Activated gamma-delta T cell treated with Interleukin-2 at 50 U/mL for 16 hours (primary cell): ENCODE data around the gene METTL8.

ENCODE experiments used
- DNase-seq: peaks from one replicate; pipeline ENCODE4 v3.0.0-alpha.2; 2020

The METTL8 gene

DNA sequence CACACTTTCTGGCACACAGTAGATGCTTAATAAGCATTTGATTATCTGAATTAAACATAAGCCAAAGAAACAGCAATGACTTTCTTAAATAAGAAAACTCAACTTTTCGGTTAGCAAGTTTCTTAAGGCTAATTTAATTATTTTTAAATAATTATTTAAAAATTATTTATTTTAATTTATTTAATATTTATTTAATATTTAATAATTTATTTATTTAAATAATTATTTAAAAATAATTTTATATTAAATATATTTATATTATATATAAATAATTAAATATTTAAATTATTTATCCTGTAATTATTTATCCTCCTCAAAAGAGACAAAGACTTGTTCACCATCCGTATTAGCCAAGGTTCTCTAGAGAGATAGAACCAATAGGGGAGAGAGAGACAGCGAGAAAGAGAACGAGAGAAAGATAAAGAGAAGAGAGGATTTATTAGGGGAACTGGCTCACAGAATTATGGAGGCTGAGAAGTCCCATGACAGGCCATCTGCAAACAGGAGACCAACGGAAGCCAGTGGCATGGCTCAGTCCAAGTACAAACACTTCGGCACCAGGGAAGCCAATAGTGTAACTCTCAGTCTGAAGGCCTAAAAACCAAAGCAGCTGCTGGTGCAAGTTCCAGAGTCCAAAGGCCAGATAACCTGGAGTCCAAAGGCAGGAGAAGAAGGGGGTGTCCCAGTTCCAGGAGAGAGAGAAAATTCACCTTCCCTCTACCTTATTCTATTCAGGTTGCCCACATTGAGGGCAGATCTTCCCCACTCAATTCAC lies 125.3 kb downstream of the METTL8 start:
- DNase-seq: no peak

DNA sequence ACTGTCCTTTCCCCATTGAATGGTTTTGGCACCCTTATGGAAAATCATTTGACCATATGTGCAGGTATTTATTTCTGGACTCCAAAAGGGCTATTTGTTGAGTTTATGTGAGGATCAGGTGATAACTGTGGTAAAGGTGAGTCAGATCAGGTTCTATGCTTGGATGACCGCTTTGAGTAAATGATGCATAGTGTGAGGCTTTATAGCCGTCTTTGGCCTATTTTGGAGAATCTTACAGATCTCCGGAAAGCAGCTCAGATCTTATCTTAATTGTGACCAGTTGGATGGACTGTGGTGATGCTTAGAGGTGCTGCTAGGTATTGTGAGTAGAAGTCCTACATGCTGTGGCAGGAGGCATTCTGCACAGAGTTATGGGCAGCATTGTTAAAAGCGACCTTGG lies 126.2 kb downstream of the METTL8 start:
- no peak for DNase-seq

DNA sequence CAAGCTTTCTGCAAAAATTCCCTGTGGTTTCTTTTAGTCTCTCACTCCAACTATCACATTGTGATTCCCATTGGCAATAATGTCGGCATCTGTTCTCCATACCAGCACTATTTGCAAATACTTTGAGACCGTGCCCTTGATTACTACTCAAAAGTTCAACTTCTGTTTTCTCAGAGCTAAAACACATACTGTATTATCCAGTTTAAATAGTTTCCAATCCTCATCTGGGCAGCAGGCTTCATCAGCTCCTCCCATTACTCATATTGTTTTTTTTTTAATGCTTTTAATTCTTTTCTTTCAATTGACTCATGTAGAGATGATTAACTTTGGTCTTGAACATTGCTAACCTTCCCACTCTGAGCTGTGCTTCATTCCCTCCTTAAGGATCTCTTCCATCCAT lies 135.8 kb downstream of the METTL8 start:
- no peak for DNase-seq

DNA sequence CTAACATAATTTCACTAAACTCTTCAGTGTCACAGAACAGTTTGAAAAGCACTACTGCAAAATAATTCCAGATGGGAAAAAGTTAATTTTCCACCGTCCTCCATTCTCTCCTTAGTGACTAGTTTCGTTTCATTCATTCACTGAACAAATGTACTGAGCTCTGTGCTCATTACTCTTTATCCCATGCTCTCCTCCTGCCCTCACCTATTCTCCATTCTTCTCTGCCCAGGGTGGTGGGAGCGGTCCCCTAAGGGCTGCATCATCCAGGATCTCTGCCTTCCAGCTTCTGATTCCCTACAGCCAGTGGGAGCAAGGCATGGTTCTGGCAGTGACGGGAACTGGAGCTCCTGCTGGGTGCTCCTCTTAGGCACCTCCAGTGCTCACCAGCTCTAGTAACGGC lies 139.2 kb downstream of the METTL8 start:
- no peak for DNase-seq

DNA sequence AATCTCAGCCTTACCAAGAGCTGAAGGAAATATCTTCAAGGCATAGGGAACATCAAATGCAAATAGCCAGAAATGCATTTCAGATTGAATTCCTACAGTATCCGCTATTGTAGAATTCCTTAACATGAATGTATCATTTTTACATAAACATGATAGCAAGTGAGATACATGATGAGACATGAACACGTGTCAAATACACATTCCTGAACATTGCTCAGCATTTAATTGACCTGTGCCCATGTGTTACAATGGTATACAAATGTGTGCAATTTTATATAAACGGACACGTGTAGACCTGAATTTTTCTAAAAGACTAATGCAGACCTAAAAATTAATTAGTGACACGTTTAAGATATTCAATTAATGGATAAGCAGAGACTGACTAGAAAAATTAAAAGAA lies 140.1 kb downstream of the METTL8 start:
- no peak for DNase-seq

DNA sequence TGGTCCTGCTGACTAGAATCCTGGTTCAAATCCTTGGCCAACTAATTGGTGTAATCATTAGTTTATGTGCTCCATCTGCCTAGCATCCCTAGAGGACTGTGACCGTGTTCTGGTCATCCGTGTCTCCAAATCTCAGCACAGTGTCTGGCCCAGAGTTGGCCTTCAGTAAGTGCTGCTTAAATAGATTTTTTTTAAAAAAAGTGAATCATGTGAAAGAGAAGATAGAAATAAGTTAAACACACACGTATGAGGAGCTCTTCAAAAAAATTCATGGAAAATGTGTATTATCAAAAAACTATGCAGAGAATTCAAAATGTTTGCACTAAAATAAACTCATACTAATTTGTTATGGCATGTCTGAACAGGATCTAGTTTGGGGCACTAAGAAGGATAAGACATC lies 143.8 kb downstream of the METTL8 start:
- no peak for DNase-seq

DNA sequence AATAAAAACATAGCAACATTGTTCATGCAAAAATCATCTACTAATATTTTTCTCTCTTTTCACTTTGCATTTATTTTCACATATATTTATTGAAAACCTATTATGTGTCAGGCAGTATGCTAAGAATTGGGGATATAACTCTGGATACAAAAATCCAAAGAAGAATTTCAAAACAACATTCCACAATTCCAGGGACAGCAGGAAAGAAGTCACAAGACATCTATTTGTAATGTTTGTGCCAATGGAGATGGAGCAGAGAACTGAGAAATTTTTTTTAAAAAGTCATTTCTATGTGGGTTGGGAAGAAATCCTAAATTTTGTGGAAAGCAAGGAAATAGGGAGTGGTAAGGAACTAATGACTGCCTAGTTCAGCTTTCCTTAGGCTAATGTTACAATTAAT lies 144.5 kb downstream of the METTL8 start:
- no peak for DNase-seq

DNA sequence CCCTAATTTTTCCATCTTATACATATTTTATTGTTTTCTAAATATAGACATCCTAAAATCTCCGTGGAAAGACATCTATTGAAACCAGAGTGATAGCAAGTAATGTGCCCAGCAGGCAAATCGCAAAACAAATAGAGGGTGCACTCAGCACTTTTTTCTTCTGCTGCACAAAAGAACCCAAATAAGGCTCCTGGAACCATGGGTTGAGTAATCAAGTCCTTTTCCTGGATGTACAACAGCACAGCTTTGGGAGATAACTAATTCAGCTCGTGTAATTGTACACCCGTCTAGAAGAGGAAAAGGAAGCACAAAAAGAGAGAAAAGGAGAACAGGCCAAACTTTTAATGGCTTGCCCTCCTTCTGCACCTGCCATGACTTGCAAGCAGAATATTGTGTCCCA lies 146.2 kb downstream of the METTL8 start:
- no peak for DNase-seq

DNA sequence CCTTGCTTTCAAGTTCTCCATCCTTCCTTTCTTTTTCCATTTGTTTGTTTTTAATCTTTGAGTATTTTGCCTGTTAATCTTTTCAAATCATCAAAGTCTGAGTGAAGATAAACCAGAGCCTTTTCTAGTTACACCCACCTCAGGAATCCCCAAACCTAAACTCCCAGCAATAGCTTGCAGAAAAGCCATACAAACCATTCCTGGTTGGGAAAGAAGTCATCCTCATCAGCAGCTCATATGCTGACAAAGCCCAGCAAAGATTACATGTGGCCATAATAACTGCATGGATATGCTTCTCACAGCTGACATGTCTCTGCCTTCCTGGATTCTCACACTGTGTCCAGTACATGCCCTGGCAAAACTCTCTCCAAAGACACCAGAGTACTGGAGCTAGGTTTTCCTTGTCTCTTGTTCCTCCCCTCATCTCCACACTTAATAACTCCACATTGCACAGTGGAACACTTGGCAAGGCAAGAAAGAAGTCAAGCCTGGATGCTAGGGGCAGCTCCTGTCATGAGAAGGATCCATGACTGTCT lies 146.7 kb downstream of the METTL8 start:
- no peak for DNase-seq

DNA sequence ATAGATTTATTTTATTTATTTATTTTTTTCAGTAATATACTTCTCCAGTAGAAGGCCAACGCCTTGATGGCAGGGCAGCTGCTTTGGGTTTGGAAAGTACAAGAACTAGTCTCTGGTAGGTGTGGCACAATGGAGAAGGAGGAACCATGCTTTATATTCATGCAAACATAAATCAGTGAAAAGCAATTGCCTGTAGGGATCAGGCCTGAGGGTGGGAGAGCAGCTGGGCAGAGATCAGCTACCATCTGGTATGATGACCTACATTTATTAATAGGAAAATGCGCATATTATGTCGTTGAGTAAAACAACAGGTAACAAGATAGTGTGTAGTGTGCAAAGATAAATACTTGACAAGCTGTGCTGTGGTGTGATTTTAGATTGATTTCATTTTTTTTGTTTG lies 152.7 kb downstream of the METTL8 start:
- no peak for DNase-seq

DNA sequence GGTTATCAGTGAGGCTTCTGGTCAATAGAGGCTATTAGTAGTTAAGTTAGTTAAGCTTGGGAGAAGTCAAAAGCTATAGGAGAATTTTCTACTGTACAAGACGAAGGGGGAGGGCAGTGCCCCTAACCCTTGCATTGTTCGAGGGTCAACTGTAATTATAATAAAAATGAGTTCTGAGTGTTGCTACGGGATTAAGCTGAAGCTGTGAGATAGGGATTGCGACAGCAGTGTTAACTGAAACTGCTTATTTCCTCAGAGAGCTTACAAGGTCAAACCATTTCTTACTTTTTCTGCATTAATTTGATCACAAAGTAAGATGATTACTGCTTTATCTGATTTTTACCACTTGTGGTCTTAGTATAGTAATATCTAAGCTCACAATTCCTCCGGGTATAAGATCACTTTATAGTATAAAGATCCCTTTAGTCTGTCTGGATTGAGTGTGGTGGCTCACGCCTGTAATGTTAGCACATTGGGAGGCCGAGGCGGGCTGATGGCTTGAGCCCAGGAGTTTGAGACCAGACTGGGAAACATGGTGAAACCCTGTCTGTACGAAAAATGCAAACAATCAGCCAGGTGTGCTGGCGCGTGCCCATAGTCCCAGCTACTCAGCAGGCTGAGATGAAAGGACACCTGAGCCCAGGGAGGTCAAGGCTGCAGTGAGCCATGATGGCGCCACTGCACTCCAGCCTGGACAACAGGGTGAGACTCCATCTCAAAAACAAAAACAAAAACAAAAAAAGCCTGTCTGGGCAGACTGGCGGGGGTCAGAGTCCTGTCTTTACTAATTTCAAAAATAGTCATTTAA lies 153.6 kb downstream of the METTL8 start:
- no peak for DNase-seq

DNA sequence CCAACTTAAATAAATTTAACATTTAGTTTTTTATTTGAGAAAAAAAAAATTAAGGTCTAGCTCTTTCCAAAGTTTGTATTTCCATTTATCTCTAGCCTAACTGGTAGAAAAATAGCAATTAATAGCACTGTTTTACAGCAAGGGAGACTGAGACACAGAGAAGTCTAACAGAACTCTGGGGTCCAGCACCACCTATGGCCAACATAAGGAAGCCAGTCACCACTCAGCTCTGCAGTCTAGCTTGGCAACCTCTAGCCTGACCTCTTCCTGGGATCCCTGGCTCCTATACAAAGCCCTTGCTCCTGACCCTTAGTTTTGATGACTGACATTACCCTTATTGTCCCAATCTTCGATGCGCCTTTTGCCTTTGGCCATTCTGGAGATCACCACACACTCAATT lies 159.0 kb downstream of the METTL8 start:
- no peak for DNase-seq

DNA sequence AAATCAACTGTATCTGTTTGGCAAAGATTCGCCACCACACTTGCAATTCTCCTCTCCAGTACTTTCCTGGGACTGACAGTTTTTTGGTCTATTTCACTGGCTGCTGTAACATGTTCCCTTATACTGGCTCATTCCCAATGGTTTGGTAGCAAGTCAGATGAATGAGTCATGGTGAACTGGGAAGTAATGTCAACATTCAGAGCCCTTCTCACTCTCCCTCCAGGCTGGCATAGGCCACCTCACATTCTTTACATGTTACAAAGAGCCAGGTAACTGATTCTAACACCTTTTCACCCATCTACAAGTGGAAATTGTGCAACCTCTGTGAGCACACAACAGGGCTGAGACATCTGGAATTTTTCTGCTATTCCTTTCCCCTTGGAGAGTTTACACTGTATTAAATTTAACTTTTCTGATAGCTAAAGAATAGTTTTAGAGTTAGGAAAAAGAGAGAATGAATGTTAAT lies 161.8 kb downstream of the METTL8 start:
- DNase-seq: no peak

DNA sequence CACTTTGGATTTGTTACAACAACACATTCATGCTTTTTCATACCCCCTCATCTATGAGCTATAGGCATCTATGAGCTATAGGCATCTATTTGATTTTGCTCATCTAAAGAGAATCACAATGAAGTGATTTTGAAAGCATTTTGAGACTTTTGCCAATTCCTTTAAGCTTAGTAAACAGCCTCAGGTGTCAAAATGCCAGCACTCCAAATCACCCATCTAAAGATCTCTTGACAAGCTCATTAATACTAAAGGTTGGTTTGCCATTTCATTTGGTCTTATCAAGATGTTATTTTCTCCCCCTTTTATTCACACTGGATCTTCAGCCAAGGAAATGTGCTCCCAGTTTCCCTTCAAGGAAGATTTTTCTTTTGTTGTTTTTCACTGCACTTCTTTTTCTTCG lies 162.4 kb downstream of the METTL8 start:
- DNase-seq: no peak

DNA sequence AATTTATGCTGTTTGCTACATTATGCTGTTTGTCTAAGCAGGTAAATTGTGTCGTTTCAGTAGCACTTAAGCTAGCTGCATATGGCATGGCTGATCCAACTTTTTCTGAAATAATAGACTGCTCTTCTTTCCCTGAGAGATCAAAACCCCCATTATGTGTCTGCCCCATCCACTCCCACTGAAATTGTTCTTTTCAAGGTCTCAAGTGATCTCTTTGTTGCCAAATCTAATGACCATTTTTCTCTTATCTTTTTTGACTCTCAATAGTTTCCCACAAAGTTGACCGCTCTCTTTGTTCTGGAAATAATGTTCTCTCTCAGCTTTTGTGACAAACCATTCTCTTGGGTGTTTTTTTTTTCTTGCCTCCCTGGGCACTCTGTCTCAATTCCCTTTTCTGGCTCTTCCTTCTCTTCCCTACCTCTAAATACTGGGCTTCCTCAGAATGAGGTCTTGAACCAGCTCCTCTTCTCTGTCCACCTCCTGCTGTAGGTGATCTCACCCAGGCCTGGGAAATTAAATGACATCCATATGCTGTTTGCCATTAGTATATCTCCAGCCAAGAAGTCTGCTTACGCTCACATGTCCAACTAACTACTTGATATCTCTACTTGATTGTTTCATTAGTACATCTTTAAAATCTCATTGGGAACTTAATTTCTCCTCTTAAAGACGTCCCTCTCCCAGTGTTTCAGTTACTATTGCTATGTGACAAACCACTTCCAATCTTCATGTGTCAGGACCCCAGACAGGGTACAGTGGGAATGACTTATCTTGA lies 165.7 kb downstream of the METTL8 start:
- no peak for DNase-seq
